Keratinocyte (primary cell): Measurements from ENCODE around the gene FARP1. TPM values are rescaled to one million over a fixed set of nuclear protein-coding genes. Genes with fewer than 3 reads are reported as not detected.

Source experiments
- DNase-seq: peaks from one replicate; pipeline ENCODE4 v3.0.0-alpha.2; 2011; ENCODE audit warnings: low read depth, missing footprints, low spot score
- FAIRE-seq: peaks from 2 replicates; lab custom pipeline; 2011; peaks lifted over from hg19 to GRCh38; lab: Jason Lieb, UNC
- H2AFZ ChIP-seq: 2 replicates; pipeline ENCODE4 v1.6.0; 2012; ENCODE audit warnings: low read length, control low read depth, inconsistent platforms; ENCODE audit not compliant: control insufficient read depth
- H3K27ac ChIP-seq: 2 replicates; pipeline ENCODE4 v1.5.1; 2011; ENCODE audit warnings: low read length; ENCODE audit not compliant: control insufficient read depth, insufficient read depth
- H3K27me3 ChIP-seq: 3 replicates; pipeline ENCODE4 v1.6.0; 2011; ENCODE audit warnings: low read length; ENCODE audit not compliant: control insufficient read depth, insufficient read depth; ENCODE audit errors: extremely low read depth
- H3K36me3 ChIP-seq, 2 experiments: 2 replicates in 1 of 2; 3 replicates in 1 of 2; pipeline ENCODE4 v1.5.1; 2011; ENCODE audit warnings: low read length in 2 of 2, mild to moderate bottlenecking in 1 of 2; ENCODE audit not compliant: control insufficient read depth in 2 of 2, insufficient read depth in 2 of 2; ENCODE audit errors: extremely low read depth in 1 of 2
- H3K4me1 ChIP-seq: 3 replicates; pipeline ENCODE4 v1.5.1; 2011; ENCODE audit warnings: low read length; ENCODE audit not compliant: control insufficient read depth, insufficient read depth; ENCODE audit errors: extremely low read depth
- H3K4me2 ChIP-seq: 3 replicates; pipeline ENCODE4 v1.6.0; 2011; ENCODE audit warnings: low read depth, low read length; ENCODE audit not compliant: control insufficient read depth, insufficient read depth; ENCODE audit errors: extremely low read depth
- H3K4me3 ChIP-seq, 3 experiments: fragments of 200-600 bp in 1 of 3; sonication (generic) in 1 of 3; 2 replicates in 2 of 3; 3 replicates in 1 of 3; pipeline ENCODE4 v1.5.1; 2011 to 2016; ENCODE audit warnings: low read length in 3 of 3, mild to moderate bottlenecking in 3 of 3, control low read depth in 2 of 3, inconsistent platforms in 1 of 3, low read depth in 1 of 3, mixed read lengths in 1 of 3, mixed run types in 1 of 3, moderate library complexity in 1 of 3; ENCODE audit not compliant: control insufficient read depth in 2 of 3, insufficient read depth in 2 of 3; ENCODE audit errors: extremely low read depth in 1 of 3
- H3K79me2 ChIP-seq: 2 replicates; pipeline ENCODE4 v1.6.0; 2012; ENCODE audit warnings: low read length; ENCODE audit not compliant: control insufficient read depth, insufficient read depth
- H3K9ac ChIP-seq: 3 replicates; pipeline ENCODE4 v1.6.0; 2011; ENCODE audit warnings: low read length; ENCODE audit not compliant: control insufficient read depth, insufficient read depth; ENCODE audit errors: extremely low read depth
- H3K9me1 ChIP-seq: 3 replicates; pipeline ENCODE4 v1.6.0; 2011; ENCODE audit warnings: low read length; ENCODE audit not compliant: control insufficient read depth, insufficient read depth; ENCODE audit errors: extremely low read depth
- H3K9me3 ChIP-seq: 2 replicates; pipeline ENCODE4 v1.5.1; 2012; ENCODE audit warnings: low read depth, low read length; ENCODE audit not compliant: control insufficient read depth
- H4K20me1 ChIP-seq: 3 replicates; pipeline ENCODE4 v1.6.0; 2011; ENCODE audit warnings: low read length; ENCODE audit not compliant: control insufficient read depth, insufficient read depth; ENCODE audit errors: extremely low read depth
- EZH2 ChIP-seq: IDR thresholded peaks from one replicate; pipeline ENCODE4 v1.6.1; 2012; ENCODE audit warnings: inconsistent platforms, mild to moderate bottlenecking, low read length, moderate library complexity
- dilution Hi-C: fragments of 300-500 bp; cut with MboI; formaldehyde crosslinking; loops from one replicate; pipeline ENCODE4 v1.7.0; 2020; ENCODE audit warnings: low sequenced_read_pairs; ENCODE audit not compliant: extremely low pct_ligation_motif_present
- polyA plus RNA-seq, 5 experiments: library from polyadenylated mRNA; depleted of rRNA in 3 of 5; stranded (reverse) in 3 of 5; stranded (forward) in 1 of 5; unstranded in 1 of 5; fragments of >200 nt; gene quantifications; 1 replicate in 1 of 5; 2 replicates in 3 of 5; 3 replicates in 1 of 5; pipeline versions ENCODE4 v1.2.1 to v1.2.3, GENCODE V29; 2011 to 2012; ENCODE audit warnings: missing spikeins in 2 of 5, low read depth in 1 of 5, low replicate concordance in 1 of 5
- TF ChIP-seq, protein P1 (sequence below), 3 experiments: IDR thresholded peaks in 1 of 3; conservative IDR thresholded peaks in 1 of 3; optimal IDR thresholded peaks in 1 of 3; 2 replicates in 2 of 3; 3 replicates in 1 of 3; pipeline versions ENCODE3 to v1.5.1; 2011; ENCODE audit warnings: low read length in 3 of 3, mild to moderate bottlenecking in 3 of 3, moderate library complexity in 2 of 3, control low read depth in 1 of 3, inconsistent platforms in 1 of 3; ENCODE audit not compliant: insufficient read depth in 2 of 3; ENCODE audit errors: extremely low read depth in 1 of 3

Gene FARP1
- polyA plus RNA-seq, 1 donor (not counting 4 experiments of a cell fraction or from before 2014, with no cell fraction given): 10.3 TPM

DNA sequence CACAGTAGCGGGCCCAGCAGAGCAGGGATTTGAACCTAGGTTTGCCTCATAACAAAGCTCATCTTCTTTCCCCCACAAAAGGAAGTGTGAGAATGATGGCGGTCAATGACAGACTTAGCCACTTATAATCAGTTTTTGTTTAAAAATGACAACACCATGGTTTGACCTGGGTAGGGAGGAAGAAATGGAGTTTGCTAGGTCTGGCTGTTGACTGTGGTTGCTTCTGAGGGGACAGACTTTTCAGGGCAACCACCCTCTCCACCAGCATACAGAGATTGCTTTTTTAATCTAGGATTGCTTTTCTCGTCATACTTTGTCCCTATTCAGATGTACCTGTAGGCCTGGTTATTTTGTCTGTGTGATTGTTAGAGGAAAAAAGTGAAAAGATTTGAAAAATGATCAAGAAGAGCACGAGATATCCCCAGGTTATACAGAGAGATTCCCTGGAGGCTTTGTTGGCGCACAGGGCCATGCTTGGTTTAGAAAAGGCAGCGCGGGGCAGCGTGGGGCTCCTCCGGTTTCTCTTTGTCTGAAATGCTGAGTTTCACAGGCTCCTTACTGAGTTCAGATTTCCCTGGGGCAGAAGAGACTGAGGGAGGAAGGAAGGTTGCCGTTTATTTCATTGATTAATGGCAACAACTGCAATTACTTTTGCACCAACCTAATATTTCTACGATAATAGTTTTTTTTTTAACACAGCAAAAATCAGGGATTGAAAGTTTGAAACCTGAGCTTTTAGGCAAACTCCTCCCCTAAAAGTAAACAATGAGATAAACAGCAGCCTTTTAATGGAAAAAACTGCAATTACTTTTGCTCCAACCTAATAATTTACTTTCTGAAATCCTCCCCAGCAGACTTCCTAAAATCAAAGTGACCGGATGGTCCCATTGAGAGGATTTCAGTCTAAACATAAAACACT is 131.2 kb downstream of the FARP1 start:
- no peaks in the 10 kb centered on the region for H3K9me1 ChIP-seq
- H3K79me2 ChIP-seq: no peaks in the 10 kb centered on the region
- no peak overlapping the region for H2AFZ ChIP-seq
- dilution Hi-C loops: no loop called here
- FAIRE-seq: no peak
- H3K36me3 ChIP-seq: no peaks in the 10 kb centered on the region
- no peaks in the 10 kb centered on the region for H3K4me1 ChIP-seq
- no peak overlapping the region for H3K4me2 ChIP-seq
- H3K27ac ChIP-seq: no peak overlapping the region
- H3K4me3 ChIP-seq: no peak overlapping the region
- no peaks in the 10 kb centered on the region for H4K20me1 ChIP-seq
- TF ChIP-seq, protein P1, sequence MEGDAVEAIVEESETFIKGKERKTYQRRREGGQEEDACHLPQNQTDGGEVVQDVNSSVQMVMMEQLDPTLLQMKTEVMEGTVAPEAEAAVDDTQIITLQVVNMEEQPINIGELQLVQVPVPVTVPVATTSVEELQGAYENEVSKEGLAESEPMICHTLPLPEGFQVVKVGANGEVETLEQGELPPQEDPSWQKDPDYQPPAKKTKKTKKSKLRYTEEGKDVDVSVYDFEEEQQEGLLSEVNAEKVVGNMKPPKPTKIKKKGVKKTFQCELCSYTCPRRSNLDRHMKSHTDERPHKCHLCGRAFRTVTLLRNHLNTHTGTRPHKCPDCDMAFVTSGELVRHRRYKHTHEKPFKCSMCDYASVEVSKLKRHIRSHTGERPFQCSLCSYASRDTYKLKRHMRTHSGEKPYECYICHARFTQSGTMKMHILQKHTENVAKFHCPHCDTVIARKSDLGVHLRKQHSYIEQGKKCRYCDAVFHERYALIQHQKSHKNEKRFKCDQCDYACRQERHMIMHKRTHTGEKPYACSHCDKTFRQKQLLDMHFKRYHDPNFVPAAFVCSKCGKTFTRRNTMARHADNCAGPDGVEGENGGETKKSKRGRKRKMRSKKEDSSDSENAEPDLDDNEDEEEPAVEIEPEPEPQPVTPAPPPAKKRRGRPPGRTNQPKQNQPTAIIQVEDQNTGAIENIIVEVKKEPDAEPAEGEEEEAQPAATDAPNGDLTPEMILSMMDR (optimal IDR thresholded peaks at IDR 0.05 in 1 of 3, IDR thresholded peaks at IDR 0.05 in 1 of 3, conservative IDR thresholded peaks at IDR 0.05 in 1 of 3; ENCODE audit: extremely low read depth in 1 of 3, insufficient read depth in 2 of 3, low read length in 3 of 3): no peak
- TF ChIP-seq EZH2: no peak
- DNase-seq: no peak
- H3K9me3 ChIP-seq: no peaks in the 10 kb centered on the region
- H3K27me3 ChIP-seq: no peaks in the 10 kb centered on the region
- H3K9ac ChIP-seq: no peak overlapping the region

- DNase-seq (no peak), FAIRE-seq (no peak)
- Histone ChIP-seq H3K79me2 (no peaks in the 10 kb centered on the region), H3K9me3 (no peaks in the 10 kb centered on the region), H3K9ac (no peak overlapping the region), H3K4me3 (no peak overlapping the region), H2AFZ (no peak overlapping the region), H4K20me1 (no peaks in the 10 kb centered on the region), H3K27ac (no peak overlapping the region), H3K36me3 (no peaks in the 10 kb centered on the region), H3K27me3 (no peaks in the 10 kb centered on the region), H3K9me1 (no peaks in the 10 kb centered on the region), H3K4me1 (no peaks in the 10 kb centered on the region), H3K4me2 (no peak overlapping the region)
- dilution Hi-C loops: no loop called here
- TF ChIP-seq, protein P1 (optimal IDR thresholded peaks at IDR 0.05 in 1 of 3, IDR thresholded peaks at IDR 0.05 in 1 of 3, conservative IDR thresholded peaks at IDR 0.05 in 1 of 3; ENCODE audit: extremely low read depth in 1 of 3, insufficient read depth in 2 of 3, low read length in 3 of 3): no peak
- TF ChIP-seq EZH2: no peak
Measured at GRCh38 chr13:98274921-98275487, 132.1 kb downstream of the FARP1 start.
